ENCODE measurements around the gene HYLS1.

HYLS1 gene

GRCh38 chr11:125883375-125883774, 4.1 kb upstream of the HYLS1 start:
- Histone ChIP-seq H3K36me3 (no peaks in the 10 kb centered on the region), H3K27ac (no peak overlapping the region), H3K27me3 (no peaks in the 10 kb centered on the region), H3K9me3 (no peaks in the 10 kb centered on the region), H3K4me3 (no peak overlapping the region), H3K4me1 (peaks cover 0 to 10% (median 5%) of the 10 kb centered on the region in 4 donors)
- TF ChIP-seq CTCF (IDR thresholded peaks at IDR 0.05), result no peak
- DNase-seq, result no peak
- intact Hi-C loops (cut with DNase I; ENCODE audit: low total_unique reads), result no loop called here

- Histone ChIP-seq H3K9me3 (no peaks in the 10 kb centered on the region), H3K36me3 (no peaks in the 10 kb centered on the region), H3K4me1 (peaks cover 0 to 18% (median 6%) of the 10 kb centered on the region in 4 donors), H3K27ac (peak overlapping the region; percentile 88 to 90), H3K4me3 (peak overlapping the region; percentile 65 to 78), H3K27me3 (no peaks in the 10 kb centered on the region)
- TF ChIP-seq CTCF (IDR thresholded peaks at IDR 0.05), result no peak
- peak in 1 of 2 donors; percentile 43 for DNase-seq
- intact Hi-C loops (cut with DNase I; ENCODE audit: low total_unique reads), result no loop called here
Observed at GRCh38 chr11:125886997-125887372, 483 bp upstream of the HYLS1 start.

- no peak overlapping the region for H3K4me3 ChIP-seq
Observed at GRCh38 chr11:125890447-125891100, 3.1 kb downstream of the HYLS1 start.

GRCh38 chr11:125892071-125892470, 4.6 kb downstream of the HYLS1 start:
- H3K9me3 ChIP-seq, result no peaks in the 10 kb centered on the region
- no peak overlapping the region for H3K4me3 ChIP-seq
- intact Hi-C loops (cut with DNase I; ENCODE audit: low total_unique reads), result no loop called here
- no peak for DNase-seq
- no peak for TF ChIP-seq CTCF (IDR thresholded peaks at IDR 0.05)
- peaks cover 0 to 12% (median 4%) of the 10 kb centered on the region in 4 donors for H3K4me1 ChIP-seq
- H3K36me3 ChIP-seq, result peaks cover 7 to 27% (median 21%) of the 10 kb centered on the region in 3 donors
- H3K27ac ChIP-seq, result no peak overlapping the region
- H3K27me3 ChIP-seq, result no peaks in the 10 kb centered on the region

More at GRCh38 chr11:125890447-125891100, 3.1 kb downstream of the HYLS1 start:
- H3K9me3 ChIP-seq, result no peaks in the 10 kb centered on the region
- H3K4me1 ChIP-seq, result peaks cover 0 to 18% (median 6%) of the 10 kb centered on the region in 4 donors
- H3K27ac ChIP-seq, result no peak overlapping the region
- TF ChIP-seq CTCF (IDR thresholded peaks at IDR 0.05), result no peak
- H3K36me3 ChIP-seq, result peaks cover 2 to 23% (median 17%) of the 10 kb centered on the region in 3 donors
- no peaks in the 10 kb centered on the region for H3K27me3 ChIP-seq
- intact Hi-C loops (cut with DNase I; ENCODE audit: low total_unique reads), result no loop called here
- DNase-seq, result no peak

GRCh38 chr11:125892994-125893393, 5.5 kb downstream of the HYLS1 start:
- no peak overlapping the region for H3K4me3 ChIP-seq
- H3K27ac ChIP-seq, result no peak overlapping the region
- no peak for DNase-seq
- intact Hi-C loops (cut with DNase I; ENCODE audit: low total_unique reads), result no loop called here
- H3K27me3 ChIP-seq, result no peaks in the 10 kb centered on the region
- no peaks in the 10 kb centered on the region for H3K9me3 ChIP-seq
- H3K36me3 ChIP-seq, result peaks cover 7 to 27% (median 21%) of the 10 kb centered on the region in 3 donors
- TF ChIP-seq CTCF (IDR thresholded peaks at IDR 0.05), result no peak
- peaks cover 0 to 11% (median 4%) of the 10 kb centered on the region in 4 donors for H3K4me1 ChIP-seq
